ENCODE measurements around the gene MT1A.

MT1A gene

DNA sequence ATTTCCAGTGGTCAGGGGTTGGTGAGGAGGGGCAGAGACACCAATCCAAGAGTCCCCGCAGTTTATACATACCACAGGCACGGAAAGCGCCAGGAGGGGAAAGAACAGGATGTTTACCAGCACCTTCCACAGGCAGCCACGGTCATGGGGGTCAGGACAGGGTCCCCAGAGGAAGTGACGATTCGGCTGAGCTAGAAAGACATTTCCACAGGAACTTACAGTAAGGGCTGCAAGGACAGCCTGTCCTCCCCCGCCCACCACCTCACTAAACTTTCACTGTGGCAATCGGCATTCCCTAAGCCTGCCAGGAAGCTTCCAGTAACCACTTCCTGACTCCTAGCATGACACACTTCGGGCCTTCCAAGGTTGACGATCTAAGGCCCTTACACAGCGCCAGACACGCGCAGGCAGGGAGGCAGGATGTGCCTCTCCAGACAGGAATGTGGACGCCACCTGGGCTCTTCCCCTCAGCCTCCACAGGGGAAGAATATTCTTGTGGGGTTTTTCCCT is 31.3 kb upstream of the MT1A start:
- DNase-seq (ENCODE audit: extremely low read depth, low read depth), result peak; percentile 90

GRCh38 chr16:56607675-56608042 is 30.8 kb upstream of the MT1A start:
- no peak for DNase-seq (ENCODE audit: extremely low read depth, low read depth)
- no peak for TF ChIP-seq CTCF (IDR thresholded peaks at IDR 0.05; ENCODE audit: low read depth, low read length)

More for the DNA sequence above, 31.3 kb upstream of the MT1A start:
- TF ChIP-seq CTCF (IDR thresholded peaks at IDR 0.05; ENCODE audit: low read depth, low read length), result no peak

- peak; percentile 90 for DNase-seq (ENCODE audit: extremely low read depth, low read depth)
- no peak for TF ChIP-seq CTCF (IDR thresholded peaks at IDR 0.05; ENCODE audit: low read depth, low read length)
Measured at GRCh38 chr16:56608043-56608875, 30.2 kb upstream of the MT1A start, which contains the start of gene MT2A. TSS of gene MT2A (plus strand) at chr16:56608584. CDS start at chr16:56608656, 72 bp downstream.

GRCh38 chr16:56608876-56609462 is 29.5 kb upstream of the MT1A start:
- DNase-seq (ENCODE audit: extremely low read depth, low read depth), result no peak
- no peak for TF ChIP-seq CTCF (IDR thresholded peaks at IDR 0.05; ENCODE audit: low read depth, low read length)

GRCh38 chr16:56609463-56609921 is 29.0 kb upstream of the MT1A start:
- no peak for DNase-seq (ENCODE audit: extremely low read depth, low read depth)
- no peak; the same call in 1 of the 2 replicates for TF ChIP-seq CTCF (IDR thresholded peaks at IDR 0.05; ENCODE audit: low read depth, low read length)

DNA sequence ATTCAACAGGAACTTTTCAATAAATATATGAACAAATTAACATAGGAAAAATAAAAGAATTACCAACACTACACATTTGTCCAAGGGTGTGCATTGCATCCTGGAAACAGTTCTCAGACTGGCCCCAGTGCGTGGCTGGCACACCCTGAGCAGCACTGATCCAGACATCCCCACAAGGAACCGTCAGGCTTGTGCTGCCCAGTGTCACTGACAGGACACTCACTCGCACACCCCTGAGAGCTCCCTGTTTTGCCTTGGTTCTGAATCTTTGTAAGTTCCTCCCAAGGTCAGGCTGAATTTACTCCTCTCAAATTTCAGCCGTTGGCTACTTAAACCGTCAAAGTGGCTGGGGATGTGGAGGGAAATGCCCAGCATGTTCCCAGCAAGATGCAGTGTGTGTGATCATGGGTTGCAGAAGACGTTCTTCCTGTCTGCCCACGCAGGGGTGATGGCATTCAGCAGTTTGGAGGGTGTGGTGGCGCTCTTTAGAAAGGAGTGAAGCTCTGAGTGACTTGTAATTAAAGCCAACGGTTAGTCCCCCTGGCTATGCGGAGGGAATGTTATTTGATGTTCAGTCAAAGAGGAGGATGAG is 28.4 kb upstream of the MT1A start:
- TF ChIP-seq CTCF (IDR thresholded peaks at IDR 0.05; ENCODE audit: low read depth, low read length), result no peak
- DNase-seq (ENCODE audit: extremely low read depth, low read depth), result no peak

All from AG09319 (cell line).